Osteocyte (in vitro differentiated cells): Measurements from ENCODE around the gene BRINP1. TPM values are rescaled to one million over a fixed set of nuclear protein-coding genes. Genes with fewer than 3 reads are reported as not detected.

ENCODE experiments used
- DNase-seq: peaks from one replicate; pipeline ENCODE4 v3.0.0; 2021; ENCODE audit warnings: mixed read lengths; ENCODE audit not compliant: unreplicated experiment; ENCODE audit errors: extremely low spot score
- H3K27ac Mint-ChIP-seq: one replicate; pipeline ENCODE4 v1.8.0; 2021; ENCODE audit warnings: mild to moderate bottlenecking, mixed read lengths; ENCODE audit not compliant: unreplicated experiment
- H3K27me3 Mint-ChIP-seq: one replicate; pipeline ENCODE4 v1.8.0; 2021; ENCODE audit warnings: mixed read lengths; ENCODE audit not compliant: unreplicated experiment
- H3K36me3 Mint-ChIP-seq: one replicate; pipeline ENCODE4 v1.8.0; 2021; ENCODE audit warnings: mixed read lengths; ENCODE audit not compliant: unreplicated experiment
- H3K4me1 Mint-ChIP-seq: one replicate; pipeline ENCODE4 v1.8.0; 2021; ENCODE audit warnings: mixed read lengths; ENCODE audit not compliant: unreplicated experiment
- H3K4me3 Mint-ChIP-seq: one replicate; pipeline ENCODE4 v1.8.0; 2021; ENCODE audit warnings: mild to moderate bottlenecking, moderate library complexity, mixed read lengths; ENCODE audit not compliant: unreplicated experiment
- H3K9me3 Mint-ChIP-seq: one replicate; pipeline ENCODE4 v1.8.0; 2021; ENCODE audit warnings: mixed read lengths; ENCODE audit not compliant: unreplicated experiment
- total RNA-seq: library from RNA; stranded (reverse); gene quantifications from 2 replicates; pipeline ENCODE4 v1.2.1, GENCODE V29; 2021
- TF ChIP-seq, protein P1 (sequence below): fragments of 200-600 bp; sonication (generic); IDR thresholded peaks from 2 replicates; pipeline ENCODE4 v1.5.0; 2021; ENCODE audit warnings: antibody characterized with exemption, mild to moderate bottlenecking, moderate library complexity

Gene BRINP1
- total RNA-seq, 1 donor from 2014 or later: 0.16 TPM

- TF ChIP-seq, protein P1, sequence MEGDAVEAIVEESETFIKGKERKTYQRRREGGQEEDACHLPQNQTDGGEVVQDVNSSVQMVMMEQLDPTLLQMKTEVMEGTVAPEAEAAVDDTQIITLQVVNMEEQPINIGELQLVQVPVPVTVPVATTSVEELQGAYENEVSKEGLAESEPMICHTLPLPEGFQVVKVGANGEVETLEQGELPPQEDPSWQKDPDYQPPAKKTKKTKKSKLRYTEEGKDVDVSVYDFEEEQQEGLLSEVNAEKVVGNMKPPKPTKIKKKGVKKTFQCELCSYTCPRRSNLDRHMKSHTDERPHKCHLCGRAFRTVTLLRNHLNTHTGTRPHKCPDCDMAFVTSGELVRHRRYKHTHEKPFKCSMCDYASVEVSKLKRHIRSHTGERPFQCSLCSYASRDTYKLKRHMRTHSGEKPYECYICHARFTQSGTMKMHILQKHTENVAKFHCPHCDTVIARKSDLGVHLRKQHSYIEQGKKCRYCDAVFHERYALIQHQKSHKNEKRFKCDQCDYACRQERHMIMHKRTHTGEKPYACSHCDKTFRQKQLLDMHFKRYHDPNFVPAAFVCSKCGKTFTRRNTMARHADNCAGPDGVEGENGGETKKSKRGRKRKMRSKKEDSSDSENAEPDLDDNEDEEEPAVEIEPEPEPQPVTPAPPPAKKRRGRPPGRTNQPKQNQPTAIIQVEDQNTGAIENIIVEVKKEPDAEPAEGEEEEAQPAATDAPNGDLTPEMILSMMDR: no peak
- no peak overlapping the region for H3K27ac Mint-ChIP-seq
- peaks cover 8% of the 10 kb centered on the region for H3K9me3 Mint-ChIP-seq
- H3K4me3 Mint-ChIP-seq: no peak overlapping the region
- no peaks in the 10 kb centered on the region for H3K27me3 Mint-ChIP-seq
- no peaks in the 10 kb centered on the region for H3K4me1 Mint-ChIP-seq
- DNase-seq: no peak
- no peaks in the 10 kb centered on the region for H3K36me3 Mint-ChIP-seq
These were observed 95.1 kb downstream of the BRINP1 start for GRCh38 chr9:119273984-119274665.

- Mint-ChIP-seq H3K27me3 (no peaks in the 10 kb centered on the region), H3K9me3 (peaks cover 12% of the 10 kb centered on the region), H3K4me1 (no peaks in the 10 kb centered on the region), H3K27ac (no peak overlapping the region), H3K36me3 (no peaks in the 10 kb centered on the region), H3K4me3 (no peak overlapping the region)
- DNase-seq: no peak
- TF ChIP-seq, protein P1: no peak
These were observed 95.8 kb downstream of the BRINP1 start for GRCh38 chr9:119273325-119273904.

DNA sequence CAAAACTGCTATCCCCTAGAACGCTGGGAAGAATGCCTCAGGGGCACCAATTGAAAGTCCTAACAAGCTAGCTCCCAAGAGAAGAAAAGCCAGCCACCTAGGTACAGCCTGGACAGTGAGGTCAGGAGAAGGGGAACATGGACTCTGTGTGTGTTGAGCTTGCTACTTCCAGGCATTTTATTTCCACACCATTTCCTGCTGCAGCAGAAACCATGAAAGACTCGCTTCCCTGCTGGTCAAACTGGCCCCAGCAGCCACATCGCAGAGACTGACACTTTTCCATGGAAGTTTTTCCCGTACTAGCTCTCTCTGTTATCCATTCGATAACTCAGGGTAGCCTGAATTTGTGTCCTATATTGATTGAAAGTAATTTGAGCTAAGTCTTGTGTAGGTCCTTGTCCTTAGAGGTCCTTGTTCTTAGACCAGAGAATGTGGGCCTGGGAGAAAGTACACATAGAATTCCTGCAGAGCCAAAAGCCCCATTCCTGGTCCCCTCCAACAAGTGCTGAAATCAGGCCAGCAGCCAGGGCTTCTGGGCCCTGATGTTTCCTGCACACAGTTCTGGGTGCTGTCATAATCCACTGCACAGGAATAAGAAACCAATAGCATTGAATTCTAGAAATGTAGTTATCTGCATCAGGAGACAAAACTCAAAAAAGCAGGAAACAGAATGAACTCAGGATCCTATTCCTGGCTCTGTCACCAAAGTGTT, 96.6 kb downstream of the BRINP1 start:
- TF ChIP-seq, protein P1: no peak
- no peak for DNase-seq
- H3K27me3 Mint-ChIP-seq: no peaks in the 10 kb centered on the region
- H3K27ac Mint-ChIP-seq: no peak overlapping the region
- no peaks in the 10 kb centered on the region for H3K4me1 Mint-ChIP-seq
- H3K9me3 Mint-ChIP-seq: peaks cover 13% of the 10 kb centered on the region
- no peak overlapping the region for H3K4me3 Mint-ChIP-seq
- no peaks in the 10 kb centered on the region for H3K36me3 Mint-ChIP-seq

- Mint-ChIP-seq H3K4me1 (no peaks in the 10 kb centered on the region), H3K36me3 (no peaks in the 10 kb centered on the region), H3K27ac (no peak overlapping the region), H3K9me3 (peaks cover 32% of the 10 kb centered on the region), H3K27me3 (no peaks in the 10 kb centered on the region), H3K4me3 (no peak overlapping the region)
- no peak for DNase-seq
- TF ChIP-seq, protein P1: no peak
These were observed 100.2 kb downstream of the BRINP1 start for GRCh38 chr9:119268985-119269384.

DNA sequence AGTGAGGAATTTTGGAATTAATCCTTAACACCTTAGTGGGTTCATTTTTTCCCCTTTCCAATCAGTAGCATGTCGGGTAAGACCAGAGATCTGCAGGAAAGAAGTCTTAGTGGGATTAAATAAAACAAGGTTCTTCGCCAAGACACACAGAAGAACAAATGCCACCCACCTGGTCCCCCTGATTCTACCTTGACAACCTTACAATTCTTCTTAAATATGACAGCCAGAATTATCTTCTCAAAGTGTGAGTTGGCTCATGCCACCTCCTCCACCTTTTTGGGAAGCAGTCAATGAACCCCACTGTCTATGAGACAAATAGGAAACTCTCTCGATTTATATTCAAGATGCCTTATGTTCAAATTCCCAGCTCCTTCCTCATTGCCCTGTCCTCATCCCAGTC, 105.1 kb downstream of the BRINP1 start:
- H3K4me3 Mint-ChIP-seq: no peak overlapping the region
- TF ChIP-seq, protein P1: no peak
- H3K27me3 Mint-ChIP-seq: no peaks in the 10 kb centered on the region
- H3K36me3 Mint-ChIP-seq: no peaks in the 10 kb centered on the region
- peaks cover 37% of the 10 kb centered on the region for H3K9me3 Mint-ChIP-seq
- no peaks in the 10 kb centered on the region for H3K4me1 Mint-ChIP-seq
- no peak for DNase-seq
- H3K27ac Mint-ChIP-seq: no peak overlapping the region
